Left renal pelvis (tissue), 4 donors: Measurements from ENCODE around the gene NABP1. TPM values are rescaled to one million over a fixed set of nuclear protein-coding genes. Genes with fewer than 3 reads are reported as not detected.

ENCODE experiments used
- DNase-seq, 4 donors: peaks; one replicate each; pipeline ENCODE4 v3.0.0-alpha.2; 2013; ENCODE audit warnings: low read depth in 4 of 4, low spot score in 3 of 4
- polyA plus RNA-seq, 4 donors: library from polyadenylated mRNA; unstranded; fragments of 120-200 nt; gene quantifications; one replicate each; pipeline ENCODE4 v1.2.1, GENCODE V29; 2013; ENCODE audit not compliant: insufficient read length in 4 of 4

Gene NABP1
- polyA plus RNA-seq, 4 donors, result 6.5 to 43.7 (median 29.5) TPM

- peak in 3 of 4 donors; percentile 14 to 29 (median 14) for DNase-seq
These were observed 25.3 kb downstream of the NABP1 start for GRCh38 chr2:191703079-191703725.

- no peak for DNase-seq
These were observed 27.1 kb downstream of the NABP1 start for GRCh38 chr2:191705084-191705483.

GRCh38 chr2:191705701-191706100 is 27.8 kb downstream of the NABP1 start:
- no peak for DNase-seq

GRCh38 chr2:191706791-191707190 is 28.9 kb downstream of the NABP1 start:
- no peak for DNase-seq

- DNase-seq, result no peak
These were observed 29.6 kb downstream of the NABP1 start for GRCh38 chr2:191707542-191707941.

- DNase-seq, result no peak
These were observed 32.5 kb downstream of the NABP1 start for GRCh38 chr2:191710411-191710900.

GRCh38 chr2:191711621-191712020 is 33.7 kb downstream of the NABP1 start:
- DNase-seq, result no peak

- no peak for DNase-seq
These were observed 35.9 kb downstream of the NABP1 start for GRCh38 chr2:191713837-191714236.

- no peak for DNase-seq
These were observed 37.0 kb downstream of the NABP1 start for GRCh38 chr2:191714925-191715324.

GRCh38 chr2:191715471-191715870 is 37.5 kb downstream of the NABP1 start:
- no peak for DNase-seq

GRCh38 chr2:191719261-191719660 is 41.3 kb downstream of the NABP1 start:
- no peak for DNase-seq

- DNase-seq, result no peak
These were observed 42.0 kb downstream of the NABP1 start for GRCh38 chr2:191719938-191720337.

- no peak for DNase-seq
These were observed 43.4 kb downstream of the NABP1 start for GRCh38 chr2:191721331-191721730.

GRCh38 chr2:191724015-191724414 is 46.1 kb downstream of the NABP1 start:
- no peak for DNase-seq

GRCh38 chr2:191728750-191729624 is 51.1 kb downstream of the NABP1 start:
- DNase-seq, result no peak

GRCh38 chr2:191730263-191730662 is 52.3 kb downstream of the NABP1 start:
- DNase-seq, result no peak

Other genes with a start within 250 kb of the NABP1 start
- gene CAVIN2, start 169.0 kb downstream of the NABP1 start, polyA plus RNA-seq, result 10 to 100 TPM; 24.9 to 47.6 (median 41.3) TPM